ENCODE results near the gene TPSAB1.
"Not testable (repeated sequence)": the region's sequence is repeated elsewhere in the genome, so short reads cannot be mapped to it uniquely, and the experiment has no call there.

TPSAB1 gene

DNA sequence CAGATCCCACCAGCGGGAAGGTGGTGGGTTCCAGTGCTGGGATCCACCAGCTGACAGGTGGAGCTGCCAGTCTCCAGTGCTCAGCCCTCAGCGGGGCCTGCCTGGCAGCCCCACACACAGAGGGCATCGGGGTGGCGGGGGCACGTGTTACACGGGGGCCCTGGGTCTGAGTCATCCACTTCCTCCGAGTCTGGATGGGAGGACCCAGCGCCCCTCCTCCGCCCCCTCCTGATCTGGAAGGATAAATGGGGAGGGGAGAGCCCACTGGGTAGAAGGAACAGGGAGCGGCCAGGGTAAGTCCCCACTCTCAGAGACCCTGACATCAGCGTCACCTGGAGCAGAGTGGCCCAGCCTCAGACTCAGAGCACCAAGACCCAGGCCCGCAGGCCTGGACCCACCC lies at the start of gene TPSAB1:
TPSAB1 (plus strand) TSS at position 270 of the 400 bp plus-strand sequence. CDS start 234 bp downstream, outside the sequence.
- H3K4me3 ChIP-seq (ENCODE audit: low read depth, low read length), result not testable (repeated sequence)

DNA sequence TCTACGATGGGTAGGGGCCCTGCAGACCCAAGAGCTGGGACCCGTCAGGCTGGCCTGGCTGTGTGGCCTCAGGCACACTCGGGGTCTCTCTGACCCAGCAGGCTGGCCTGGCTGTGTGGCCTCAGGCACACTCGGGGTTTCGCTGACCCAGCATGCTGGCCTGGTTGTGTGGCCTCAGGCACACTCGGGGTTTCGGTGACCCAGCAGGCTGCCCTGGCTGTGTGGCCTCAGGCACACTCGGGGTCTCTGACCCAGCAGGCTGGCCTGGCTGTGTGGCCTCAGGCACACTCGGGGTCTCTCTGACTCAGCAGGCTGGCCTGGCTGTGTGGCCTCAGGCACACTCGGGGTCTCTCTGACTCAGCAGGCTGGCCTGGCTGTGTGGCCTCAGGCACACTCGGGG lies 49.7 kb upstream of the TPSAB1 start:
- not testable (repeated sequence) for H3K4me3 ChIP-seq (ENCODE audit: low read depth, low read length)

DNA sequence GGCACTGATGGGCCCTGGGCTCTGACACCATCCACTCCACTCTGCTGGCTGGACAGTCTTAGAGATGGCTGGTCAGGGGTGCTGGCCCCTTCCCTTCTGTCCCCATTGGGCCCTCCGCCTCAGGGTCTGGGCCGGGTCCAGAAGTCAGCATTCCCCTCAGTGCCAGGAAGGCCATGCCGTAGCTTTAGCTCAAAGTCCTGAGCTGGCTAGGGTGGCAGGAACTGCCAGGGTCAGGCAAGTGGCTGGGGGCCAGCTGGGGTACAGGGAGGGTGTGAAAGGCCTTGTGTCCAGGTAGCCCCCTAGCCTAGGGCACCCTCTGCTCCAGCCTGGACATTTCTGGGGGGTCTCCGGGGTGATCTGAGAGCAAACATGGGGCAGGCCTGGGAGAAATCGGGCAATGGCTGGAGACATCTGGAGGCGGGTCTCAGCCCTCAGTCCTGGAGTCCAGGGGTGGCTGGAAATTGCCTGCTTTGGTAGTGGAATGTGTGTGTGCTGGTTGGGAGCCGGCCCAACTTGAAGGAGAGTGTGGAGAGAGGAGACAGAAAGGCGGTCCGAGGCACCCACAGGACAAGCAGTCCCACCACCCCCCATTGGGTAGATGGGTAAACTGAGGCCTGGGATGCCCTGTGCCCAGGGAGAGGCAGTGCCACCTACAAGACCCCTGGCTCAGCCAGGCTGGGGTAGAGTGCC lies 48.0 kb upstream of the TPSAB1 start:
- no peak overlapping the region for H3K4me3 ChIP-seq (ENCODE audit: low read depth, low read length)

DNA sequence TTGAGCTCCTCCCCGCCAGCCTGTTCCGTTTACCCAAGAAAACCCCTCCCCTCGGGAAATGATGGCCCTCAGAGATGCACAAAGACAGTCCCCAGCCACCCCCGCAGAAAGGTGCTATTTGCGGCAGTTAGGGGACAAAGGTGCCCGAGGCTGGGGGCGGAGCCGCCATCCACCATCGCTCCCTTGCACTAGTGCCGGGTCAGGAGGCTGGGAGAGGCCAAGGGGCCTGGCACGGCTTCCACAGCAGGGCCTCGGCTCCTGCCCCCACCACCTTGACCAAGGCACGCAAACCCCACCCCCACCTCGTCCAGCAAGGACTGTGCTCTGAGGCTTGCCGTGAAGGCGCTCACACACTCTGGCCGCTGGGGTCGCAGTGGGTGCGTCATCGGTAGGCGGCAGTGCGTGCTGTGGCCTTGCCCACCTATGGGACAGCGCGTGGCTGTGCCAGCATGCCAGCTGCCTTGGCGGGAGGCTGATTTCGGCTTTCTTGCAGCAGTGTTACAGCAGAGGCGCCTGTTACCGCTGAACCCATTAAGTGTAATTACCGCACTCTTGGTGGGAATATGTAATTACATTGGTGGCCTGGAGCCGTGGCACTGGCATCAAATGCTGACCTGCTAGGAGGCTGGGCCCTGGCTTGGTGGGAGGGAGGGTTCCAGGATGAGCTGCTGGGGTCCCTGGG lies 47.2 kb upstream of the TPSAB1 start:
- no peak overlapping the region for H3K4me3 ChIP-seq (ENCODE audit: low read depth, low read length)

DNA sequence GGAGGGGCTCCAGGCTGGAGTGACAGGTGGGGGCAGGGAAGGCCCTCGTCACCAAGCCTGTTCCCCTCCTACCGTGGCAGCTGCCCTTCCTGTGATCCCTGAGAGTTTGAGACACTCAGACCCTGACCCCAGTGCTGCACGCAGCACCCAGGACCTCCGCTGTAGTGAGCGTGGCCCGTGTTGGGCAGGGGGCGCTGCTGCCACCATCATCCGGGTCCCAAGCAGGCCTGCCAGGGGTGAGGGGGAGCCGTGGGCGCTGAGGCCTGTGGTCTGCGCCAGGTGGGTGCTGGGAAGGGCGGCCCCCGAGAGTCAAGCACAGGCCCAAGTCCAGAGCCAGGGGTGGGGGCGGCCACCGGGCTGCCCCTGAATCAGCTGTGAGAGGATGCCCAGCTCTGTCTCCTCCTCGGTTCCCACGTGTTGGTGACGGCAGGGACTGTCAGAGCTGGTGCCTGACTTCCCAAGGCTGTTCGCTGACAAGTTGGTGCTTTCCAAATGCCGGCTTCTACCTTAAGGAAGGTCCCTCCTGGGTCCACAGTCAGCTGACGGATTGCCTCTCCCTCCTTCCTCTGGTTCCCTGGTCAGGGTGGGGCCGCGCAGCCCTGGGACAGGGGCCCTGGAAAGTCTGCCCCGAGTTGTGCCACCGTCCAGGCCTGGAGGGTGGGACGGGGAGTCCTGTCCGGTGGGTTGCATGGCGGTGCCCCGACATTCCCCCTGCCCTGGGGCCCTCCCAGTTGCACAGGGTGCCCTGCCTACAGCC lies 46.5 kb upstream of the TPSAB1 start:
- H3K4me3 ChIP-seq (ENCODE audit: low read depth, low read length), result no peak overlapping the region

DNA sequence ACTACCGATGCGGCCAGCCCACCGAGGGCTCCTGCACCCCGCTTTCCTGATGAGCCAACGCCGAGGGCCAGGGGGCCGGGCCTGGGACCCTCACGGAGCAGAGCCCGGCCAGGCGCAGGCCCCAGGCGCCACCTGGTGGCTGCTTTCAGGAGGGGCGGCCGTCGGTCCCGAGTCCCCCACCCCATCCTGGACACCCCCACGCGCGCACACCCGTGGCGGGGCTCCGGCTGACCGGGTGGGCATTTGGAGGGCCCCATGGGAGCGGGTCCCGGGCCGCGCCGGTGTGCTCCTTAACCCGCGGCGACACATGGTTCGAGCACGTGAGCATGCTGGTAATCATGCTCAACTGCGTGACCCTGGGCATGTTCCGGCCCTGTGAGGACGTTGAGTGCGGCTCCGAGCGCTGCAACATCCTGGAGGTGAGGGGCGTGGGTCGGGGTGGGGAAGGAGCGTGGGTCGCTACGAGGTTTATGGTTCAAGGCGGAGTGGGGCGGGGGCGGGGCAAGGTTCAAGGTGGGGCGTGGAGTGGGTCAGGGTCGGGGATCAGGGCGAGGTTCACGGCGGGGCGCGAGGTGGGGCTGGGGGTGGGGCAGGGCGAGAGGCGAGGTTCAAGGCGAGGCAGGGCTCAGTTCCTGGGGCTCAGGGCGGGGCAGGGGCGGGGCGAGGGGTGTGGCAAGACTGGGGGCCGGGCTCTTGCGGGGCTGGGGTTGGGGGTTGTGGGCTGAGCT lies 45.7 kb upstream of the TPSAB1 start:
- H3K4me3 ChIP-seq (ENCODE audit: low read depth, low read length), result no peak overlapping the region

DNA sequence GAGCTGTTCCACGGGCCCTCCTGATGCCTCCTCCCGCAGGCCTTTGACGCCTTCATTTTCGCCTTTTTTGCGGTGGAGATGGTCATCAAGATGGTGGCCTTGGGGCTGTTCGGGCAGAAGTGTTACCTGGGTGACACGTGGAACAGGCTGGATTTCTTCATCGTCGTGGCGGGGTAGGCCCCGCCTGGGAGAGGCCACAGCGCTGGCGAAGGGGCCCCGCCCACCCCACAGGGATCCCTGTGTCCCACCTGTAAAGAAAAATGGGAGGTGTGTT lies 45.2 kb upstream of the TPSAB1 start:
- no peak overlapping the region for H3K4me3 ChIP-seq (ENCODE audit: low read depth, low read length)

DNA sequence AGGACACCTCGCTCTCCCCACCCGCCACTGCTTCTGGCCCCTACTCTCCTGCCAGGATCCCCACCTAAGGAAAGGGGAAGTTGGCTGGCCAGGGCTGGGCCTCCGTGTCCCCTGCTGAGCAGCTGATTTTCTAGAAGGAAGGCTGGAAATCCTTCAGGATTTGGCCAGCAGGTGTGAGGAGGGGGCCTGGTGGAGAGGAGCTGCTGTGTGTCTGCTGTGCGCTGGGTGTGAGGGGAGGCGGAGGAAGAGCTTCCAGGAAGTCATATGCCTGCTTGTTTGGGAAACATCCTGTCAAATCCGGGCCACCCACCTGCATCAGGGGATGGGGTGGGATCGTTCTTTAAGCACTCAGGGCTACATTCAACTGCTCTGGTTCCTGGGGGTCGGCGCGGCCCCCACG lies 44.0 kb upstream of the TPSAB1 start:
- H3K4me3 ChIP-seq (ENCODE audit: low read depth, low read length), result no peak overlapping the region

DNA sequence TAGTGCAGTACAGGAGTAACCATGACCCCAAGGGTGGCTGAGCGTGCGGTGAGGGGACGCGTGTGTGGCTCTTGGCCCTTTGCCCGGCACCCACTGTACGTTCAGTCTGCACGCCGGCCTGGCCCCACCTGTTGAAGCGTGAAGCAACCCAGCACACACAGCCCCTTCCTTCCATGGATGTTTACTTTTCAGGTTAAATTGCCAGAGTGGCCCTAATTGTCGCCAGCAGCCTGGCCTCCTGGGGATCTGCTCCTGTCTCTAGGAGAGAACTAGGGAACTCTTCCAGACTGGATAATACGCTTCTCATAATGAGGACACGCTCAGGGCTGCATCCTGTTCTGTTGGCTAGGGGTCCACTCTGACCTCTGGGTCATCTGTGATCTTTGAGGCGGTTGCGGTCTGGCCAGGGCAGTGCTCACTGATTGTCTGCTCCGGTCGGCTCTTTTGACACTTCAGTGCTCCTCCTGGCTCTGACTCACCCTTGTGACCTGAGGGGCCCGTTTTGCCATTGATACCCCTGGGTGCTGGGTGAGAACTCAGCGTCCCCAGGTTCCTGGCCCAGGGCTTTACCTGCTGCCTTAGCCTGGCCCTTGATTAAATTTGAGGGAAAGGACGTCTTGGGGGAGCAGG lies 43.2 kb upstream of the TPSAB1 start:
- no peak overlapping the region for H3K4me3 ChIP-seq (ENCODE audit: low read depth, low read length)

DNA sequence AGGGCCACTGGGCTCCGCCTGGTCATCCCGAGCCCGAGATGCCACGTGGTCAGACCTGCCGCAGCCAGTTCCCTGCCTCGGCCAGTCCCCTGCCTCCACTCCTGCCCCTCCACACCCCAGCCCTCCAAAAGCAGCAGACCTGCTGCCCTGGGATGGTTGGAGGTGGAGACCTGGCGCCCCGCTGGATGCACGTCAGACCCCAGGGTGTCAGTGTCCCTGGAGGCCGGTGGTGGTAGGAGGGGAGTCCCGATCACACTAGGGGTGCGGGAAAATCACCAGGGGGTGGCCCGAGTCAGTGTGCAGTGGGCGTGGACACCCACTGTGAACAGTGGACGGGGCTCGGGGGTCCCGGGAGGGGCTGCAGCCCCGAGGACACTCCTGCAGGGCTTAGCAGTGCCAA lies 42.3 kb upstream of the TPSAB1 start:
- no peak overlapping the region for H3K4me3 ChIP-seq (ENCODE audit: low read depth, low read length)

DNA sequence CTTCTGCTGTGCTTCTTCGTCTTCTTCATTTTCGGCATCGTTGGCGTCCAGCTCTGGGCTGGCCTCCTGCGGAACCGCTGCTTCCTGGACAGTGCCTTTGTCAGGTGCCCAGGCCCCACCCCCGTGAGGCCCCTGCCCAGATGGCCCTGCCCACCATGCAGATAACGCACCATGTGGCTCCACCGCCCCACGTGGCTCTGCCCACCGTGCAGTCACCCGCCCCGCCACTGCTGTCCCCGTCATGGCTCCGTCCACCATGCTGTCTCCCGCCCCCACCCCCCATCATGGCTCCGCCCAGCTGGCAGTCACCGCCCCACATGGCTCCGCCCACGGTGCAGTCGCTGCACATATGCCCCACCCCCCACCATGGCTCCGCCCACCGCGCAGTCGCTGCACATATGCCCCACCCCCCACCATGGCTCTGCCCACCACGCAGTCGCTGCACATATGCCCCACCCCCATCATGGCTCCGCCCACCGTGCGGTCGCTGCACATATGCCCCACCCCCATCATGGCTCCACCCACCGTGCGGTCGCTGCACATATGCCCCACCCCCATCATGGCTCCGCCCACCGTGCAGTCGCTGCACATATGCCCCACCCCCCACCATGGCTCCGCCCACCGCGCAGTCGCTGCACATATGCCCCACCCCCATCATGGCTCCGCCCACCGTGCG lies 41.7 kb upstream of the TPSAB1 start:
- not testable (repeated sequence) for H3K4me3 ChIP-seq (ENCODE audit: low read depth, low read length)

DNA sequence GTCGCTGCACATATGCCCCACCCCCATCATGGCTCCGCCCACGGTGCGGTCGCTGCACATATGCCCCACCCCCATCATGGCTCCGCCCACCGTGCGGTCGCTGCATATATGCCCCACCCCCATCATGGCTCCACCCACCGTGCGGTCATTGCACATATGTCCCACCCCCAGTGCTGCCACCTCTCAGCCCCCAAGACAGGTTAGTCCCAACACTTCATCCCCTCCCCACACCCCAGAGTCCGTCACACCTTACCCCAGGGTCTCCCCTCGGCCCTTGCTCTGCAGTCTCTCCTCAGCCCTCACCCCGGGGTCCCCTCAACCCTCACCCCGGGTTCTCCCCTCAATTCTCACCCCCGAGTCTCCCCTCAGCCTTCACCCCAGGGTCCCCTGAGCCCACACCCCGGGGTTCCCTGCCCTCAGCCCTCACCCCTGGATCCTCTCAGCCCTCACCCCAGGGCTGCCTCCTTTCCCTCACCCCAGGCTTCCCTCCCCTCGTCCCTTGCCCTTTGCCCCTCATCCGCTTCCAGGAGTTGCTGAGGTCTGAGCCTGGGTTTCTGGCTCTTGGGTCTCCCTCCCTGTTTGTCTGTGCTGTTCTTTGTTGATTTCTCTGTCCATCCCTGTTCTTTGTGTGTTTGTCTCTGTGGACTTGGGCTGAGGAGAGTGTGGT lies 41.0 kb upstream of the TPSAB1 start:
- H3K4me3 ChIP-seq (ENCODE audit: low read depth, low read length), result no peak overlapping the region

DNA sequence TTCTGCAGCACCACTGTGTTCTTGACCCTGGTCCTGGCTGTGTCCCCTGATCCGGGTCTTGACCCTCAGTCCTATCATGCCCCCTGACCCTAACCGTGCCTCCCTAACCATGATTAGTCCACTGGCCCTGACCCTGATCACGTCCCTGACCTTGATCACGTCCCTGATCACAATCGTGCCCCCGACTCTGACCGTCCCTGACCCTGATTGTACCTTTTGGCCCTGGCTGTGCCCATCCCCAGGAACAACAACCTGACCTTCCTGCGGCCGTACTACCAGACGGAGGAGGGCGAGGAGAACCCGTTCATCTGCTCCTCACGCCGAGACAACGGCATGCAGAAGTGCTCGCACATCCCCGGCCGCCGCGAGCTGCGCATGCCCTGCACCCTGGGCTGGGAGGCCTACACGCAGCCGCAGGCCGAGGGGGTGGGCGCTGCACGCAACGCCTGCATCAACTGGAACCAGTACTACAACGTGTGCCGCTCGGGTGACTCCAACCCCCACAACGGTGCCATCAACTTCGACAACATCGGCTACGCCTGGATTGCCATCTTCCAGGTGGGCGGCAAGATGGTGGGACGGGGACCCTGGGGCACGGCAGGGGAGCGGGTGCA lies 40.4 kb upstream of the TPSAB1 start:
- H3K4me3 ChIP-seq (ENCODE audit: low read depth, low read length), result no peak overlapping the region

DNA sequence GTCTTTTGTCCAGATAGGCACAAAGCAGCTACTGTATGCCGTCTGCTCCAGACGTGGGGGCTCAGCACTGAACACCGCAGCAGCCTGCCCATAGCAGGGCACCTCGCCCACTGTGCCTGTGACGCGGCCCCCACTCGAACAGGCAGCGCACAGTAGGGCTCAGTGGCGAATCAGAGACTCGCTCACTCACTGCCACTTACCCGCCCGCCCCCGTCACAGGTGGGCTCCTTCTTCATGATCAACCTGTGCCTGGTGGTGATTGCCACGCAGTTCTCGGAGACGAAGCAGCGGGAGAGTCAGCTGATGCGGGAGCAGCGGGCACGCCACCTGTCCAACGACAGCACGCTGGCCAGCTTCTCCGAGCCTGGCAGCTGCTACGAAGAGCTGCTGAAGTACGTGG lies 39.1 kb upstream of the TPSAB1 start:
- H3K4me3 ChIP-seq (ENCODE audit: low read depth, low read length), result no peak overlapping the region

DNA sequence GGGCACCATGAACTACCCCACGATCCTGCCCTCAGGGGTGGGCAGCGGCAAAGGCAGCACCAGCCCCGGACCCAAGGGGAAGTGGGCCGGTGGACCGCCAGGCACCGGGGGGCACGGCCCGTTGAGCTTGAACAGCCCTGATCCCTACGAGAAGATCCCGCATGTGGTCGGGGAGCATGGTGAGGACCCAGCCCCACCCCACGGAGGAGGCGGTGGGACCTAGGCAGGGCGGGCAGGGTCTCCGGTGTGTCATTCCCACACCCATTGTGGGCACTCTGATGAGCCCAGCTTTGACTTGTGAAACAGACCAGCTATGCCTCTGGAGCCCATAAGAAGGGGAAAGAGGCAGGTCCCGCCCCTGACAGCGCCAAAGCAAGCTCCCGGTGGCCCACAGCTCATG lies 38.2 kb upstream of the TPSAB1 start:
- H3K4me3 ChIP-seq (ENCODE audit: low read depth, low read length), result no peak overlapping the region

DNA sequence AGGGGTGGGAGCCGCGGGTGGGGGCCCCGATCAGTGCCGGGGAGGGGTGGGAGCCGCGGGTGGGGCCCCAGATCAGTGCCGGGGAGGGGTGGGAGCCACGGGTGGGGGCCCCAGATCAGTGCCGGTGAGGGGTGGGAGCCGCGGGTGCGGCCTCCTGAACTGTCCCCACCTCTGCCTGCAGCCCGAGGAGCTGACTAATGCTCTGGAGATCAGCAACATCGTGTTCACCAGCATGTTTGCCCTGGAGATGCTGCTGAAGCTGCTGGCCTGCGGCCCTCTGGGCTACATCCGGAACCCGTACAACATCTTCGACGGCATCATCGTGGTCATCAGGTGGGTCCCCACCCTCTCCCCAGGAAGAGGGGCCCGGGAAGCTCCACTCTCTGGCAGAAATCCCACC lies 35.6 kb upstream of the TPSAB1 start:
- H3K4me3 ChIP-seq (ENCODE audit: low read depth, low read length), result no peak overlapping the region

DNA sequence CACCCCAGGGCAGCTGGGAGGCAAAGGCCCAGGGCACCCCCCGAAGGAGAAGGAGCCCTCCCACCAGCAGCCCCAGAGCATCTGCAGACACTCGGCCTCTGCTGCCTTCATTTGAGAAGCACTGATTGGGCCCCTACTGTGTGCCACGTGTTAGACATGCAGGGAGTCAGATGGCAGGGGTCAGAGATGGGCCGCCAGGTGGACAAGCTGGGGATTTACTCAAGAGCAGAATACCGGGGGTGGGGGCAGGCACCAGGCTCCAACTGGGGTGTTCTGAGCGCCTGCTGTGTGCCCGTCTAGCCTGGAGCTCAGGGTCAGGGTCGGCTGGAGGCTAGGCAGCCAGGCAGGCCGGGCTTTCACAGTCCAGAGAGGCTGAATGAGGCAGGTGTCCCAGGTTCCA lies 34.2 kb upstream of the TPSAB1 start:
- no peak overlapping the region for H3K4me3 ChIP-seq (ENCODE audit: low read depth, low read length)

DNA sequence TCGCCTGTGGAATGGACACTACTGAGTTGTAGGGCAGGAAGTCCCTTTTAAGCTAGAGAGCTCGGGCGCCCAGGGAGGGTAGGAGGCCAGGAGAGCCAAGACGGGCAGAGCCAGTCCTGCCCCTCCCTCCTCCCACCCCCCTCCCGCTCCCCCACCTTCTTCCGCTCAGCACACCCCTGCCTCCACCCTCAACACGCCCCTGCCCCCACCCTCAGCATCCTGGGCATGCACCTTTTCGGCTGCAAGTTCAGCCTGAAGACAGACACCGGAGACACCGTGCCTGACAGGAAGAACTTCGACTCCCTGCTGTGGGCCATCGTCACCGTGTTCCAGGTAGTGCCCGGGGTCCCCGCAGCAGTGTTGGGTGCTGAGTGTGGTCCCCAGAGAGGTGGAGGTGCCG lies 33.7 kb upstream of the TPSAB1 start:
- H3K4me3 ChIP-seq (ENCODE audit: low read depth, low read length), result no peak overlapping the region

DNA sequence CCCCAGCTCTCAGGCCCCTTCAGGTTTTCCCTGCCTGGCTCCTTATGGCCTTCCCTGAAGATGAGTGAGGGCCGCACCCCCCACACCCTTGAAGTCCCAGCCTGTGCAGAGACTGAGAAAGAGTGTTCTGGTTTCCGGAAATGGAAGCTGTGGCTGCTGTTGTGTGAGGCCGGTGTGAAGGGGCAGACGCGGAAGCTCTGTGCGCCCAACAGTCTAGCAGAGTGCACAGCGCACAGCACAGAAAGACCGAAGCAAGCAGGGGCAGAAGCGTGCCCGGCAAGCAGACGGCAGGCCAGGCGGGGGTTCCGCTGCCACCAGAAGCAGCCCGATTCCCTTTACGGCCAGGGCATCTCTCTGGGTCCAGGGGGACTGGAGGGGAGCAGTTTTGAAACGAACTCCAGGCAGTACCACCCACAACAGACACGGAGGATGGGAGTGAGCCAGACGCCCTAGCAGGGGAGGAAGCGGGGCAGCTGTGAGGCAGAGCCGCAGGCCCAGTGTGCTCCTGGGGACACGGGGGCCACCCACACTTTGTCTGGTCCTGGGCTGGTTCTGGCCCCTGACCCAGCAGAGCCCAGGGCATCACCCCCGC lies 32.2 kb upstream of the TPSAB1 start:
- no peak overlapping the region for H3K4me3 ChIP-seq (ENCODE audit: low read depth, low read length)

All from iPS-11a (cell line).